Measurements from ENCODE around the gene SUPT7L. TPM values are rescaled to one million over a fixed set of nuclear protein-coding genes. Genes with fewer than 3 reads are reported as not detected.

Gene SUPT7L, protein sequence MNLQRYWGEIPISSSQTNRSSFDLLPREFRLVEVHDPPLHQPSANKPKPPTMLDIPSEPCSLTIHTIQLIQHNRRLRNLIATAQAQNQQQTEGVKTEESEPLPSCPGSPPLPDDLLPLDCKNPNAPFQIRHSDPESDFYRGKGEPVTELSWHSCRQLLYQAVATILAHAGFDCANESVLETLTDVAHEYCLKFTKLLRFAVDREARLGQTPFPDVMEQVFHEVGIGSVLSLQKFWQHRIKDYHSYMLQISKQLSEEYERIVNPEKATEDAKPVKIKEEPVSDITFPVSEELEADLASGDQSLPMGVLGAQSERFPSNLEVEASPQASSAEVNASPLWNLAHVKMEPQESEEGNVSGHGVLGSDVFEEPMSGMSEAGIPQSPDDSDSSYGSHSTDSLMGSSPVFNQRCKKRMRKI
- total RNA-seq: 15.3 and 21.3 TPM in 2 replicates

GRCh38 chr2:27663285-27664153, at the start of gene SUPT7L, which contains the start of gene SLC4A1AP:
Gene SUPT7L, minus strand, starts transcription at chr2:27663614. Its CDS starts 1,422 bp downstream, at chr2:27662192.
Gene SLC4A1AP, plus strand, starts transcription at chr2:27663889. Its CDS starts 26 bp downstream, at chr2:27663915.
- H3K4me3 ChIP-seq (ENCODE audit: low read depth, low read length): peak within 1 kb of the TSS; percentile 95
- TF ChIP-seq, protein P1, sequence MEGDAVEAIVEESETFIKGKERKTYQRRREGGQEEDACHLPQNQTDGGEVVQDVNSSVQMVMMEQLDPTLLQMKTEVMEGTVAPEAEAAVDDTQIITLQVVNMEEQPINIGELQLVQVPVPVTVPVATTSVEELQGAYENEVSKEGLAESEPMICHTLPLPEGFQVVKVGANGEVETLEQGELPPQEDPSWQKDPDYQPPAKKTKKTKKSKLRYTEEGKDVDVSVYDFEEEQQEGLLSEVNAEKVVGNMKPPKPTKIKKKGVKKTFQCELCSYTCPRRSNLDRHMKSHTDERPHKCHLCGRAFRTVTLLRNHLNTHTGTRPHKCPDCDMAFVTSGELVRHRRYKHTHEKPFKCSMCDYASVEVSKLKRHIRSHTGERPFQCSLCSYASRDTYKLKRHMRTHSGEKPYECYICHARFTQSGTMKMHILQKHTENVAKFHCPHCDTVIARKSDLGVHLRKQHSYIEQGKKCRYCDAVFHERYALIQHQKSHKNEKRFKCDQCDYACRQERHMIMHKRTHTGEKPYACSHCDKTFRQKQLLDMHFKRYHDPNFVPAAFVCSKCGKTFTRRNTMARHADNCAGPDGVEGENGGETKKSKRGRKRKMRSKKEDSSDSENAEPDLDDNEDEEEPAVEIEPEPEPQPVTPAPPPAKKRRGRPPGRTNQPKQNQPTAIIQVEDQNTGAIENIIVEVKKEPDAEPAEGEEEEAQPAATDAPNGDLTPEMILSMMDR (conservative IDR thresholded peaks at IDR 0.05; ENCODE audit: low read depth, low read length): no peak
- peak; percentile 74 for DNase-seq (ENCODE audit: low read depth)

DNA sequence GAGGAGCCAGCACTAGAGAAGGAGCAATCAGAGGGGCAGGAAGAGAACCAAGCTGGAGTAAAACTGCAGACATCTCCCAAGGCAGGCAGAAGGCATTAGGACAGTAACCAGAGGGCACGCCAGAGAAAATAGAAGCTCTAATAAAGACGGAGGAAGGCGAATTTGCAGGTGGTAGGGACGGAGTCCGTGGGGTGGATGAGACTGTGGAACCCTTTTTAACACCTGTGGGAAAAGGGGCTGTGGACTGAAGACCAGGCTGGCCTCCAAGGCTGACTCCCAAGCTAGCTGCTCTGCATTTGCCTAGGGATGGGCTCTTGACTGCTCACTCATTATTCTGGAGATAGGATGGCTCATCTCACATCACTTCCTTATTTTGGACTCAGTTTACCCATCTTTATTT, 49.8 kb upstream of the SUPT7L start:
- TF ChIP-seq, protein P1 (conservative IDR thresholded peaks at IDR 0.05; ENCODE audit: low read depth, low read length): no peak
- no peak overlapping the region for H3K4me3 ChIP-seq (ENCODE audit: low read depth, low read length)
- DNase-seq (ENCODE audit: low read depth): no peak

DNA sequence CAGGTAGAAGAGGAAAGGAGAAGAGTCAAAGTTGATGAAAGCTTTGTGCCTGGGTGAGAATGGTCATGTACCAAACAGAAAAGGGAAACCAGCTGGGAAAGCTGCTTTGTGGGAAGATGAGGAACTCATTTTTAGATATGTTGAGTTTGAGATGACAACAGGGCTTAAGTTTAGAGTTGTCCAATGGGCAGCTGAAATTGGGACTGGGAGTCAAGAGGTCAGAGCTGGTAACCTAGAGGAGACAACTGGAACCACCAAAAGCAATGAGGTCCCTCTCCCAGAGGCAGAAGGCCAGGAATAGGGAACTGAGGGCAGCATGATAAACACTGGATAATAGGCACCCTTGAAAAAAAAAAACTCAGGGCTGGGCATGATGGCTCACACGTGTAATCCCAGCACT, 49.1 kb upstream of the SUPT7L start:
- no peak overlapping the region for H3K4me3 ChIP-seq (ENCODE audit: low read depth, low read length)
- DNase-seq (ENCODE audit: low read depth): no peak
- TF ChIP-seq, protein P1 (conservative IDR thresholded peaks at IDR 0.05; ENCODE audit: low read depth, low read length): no peak

GRCh38 chr2:27711804-27712203, 48.4 kb upstream of the SUPT7L start:
- DNase-seq (ENCODE audit: low read depth): no peak
- TF ChIP-seq, protein P1 (conservative IDR thresholded peaks at IDR 0.05; ENCODE audit: low read depth, low read length): no peak
- no peak overlapping the region for H3K4me3 ChIP-seq (ENCODE audit: low read depth, low read length)

- no peak overlapping the region for H3K4me3 ChIP-seq (ENCODE audit: low read depth, low read length)
- TF ChIP-seq, protein P1 (conservative IDR thresholded peaks at IDR 0.05; ENCODE audit: low read depth, low read length): no peak
- DNase-seq (ENCODE audit: low read depth): peak; percentile 76
These were observed 47.4 kb upstream of the SUPT7L start for GRCh38 chr2:27710640-27711430.

DNA sequence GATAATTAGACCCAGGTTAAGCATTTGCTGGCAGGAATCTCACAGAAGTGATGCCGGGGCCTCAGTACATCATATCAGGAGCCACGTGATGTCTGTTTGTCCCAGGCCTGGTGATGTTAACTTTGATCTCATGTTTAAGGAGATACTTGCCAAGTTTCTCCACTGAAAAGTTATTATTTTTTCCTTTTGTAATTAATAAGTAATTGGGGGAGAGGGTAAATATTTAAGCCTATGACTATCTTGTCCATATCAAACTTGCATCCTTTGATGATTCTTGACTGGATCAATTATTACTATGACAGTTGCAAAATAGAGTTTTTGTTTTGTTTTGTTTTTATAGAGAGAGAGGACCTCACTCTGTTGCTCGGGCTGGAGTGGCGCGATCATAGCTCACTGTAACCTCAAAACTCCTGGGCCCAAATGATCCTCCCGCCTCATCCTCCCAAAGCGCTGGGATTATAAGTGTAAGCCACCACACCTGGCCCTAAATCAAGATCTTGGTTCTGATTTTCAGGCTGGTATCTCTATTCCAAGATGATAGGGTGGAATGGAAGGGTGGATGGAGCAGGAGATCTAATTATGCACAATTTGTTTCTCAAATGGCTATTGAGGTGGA, 46.7 kb upstream of the SUPT7L start:
- H3K4me3 ChIP-seq (ENCODE audit: low read depth, low read length): no peak overlapping the region
- DNase-seq (ENCODE audit: low read depth): no peak
- TF ChIP-seq, protein P1 (conservative IDR thresholded peaks at IDR 0.05; ENCODE audit: low read depth, low read length): no peak

Data from epithelial cell of proximal tubule (primary cell).